Measurements from ENCODE around the gene CALCOCO1. TPM values are rescaled to one million over a fixed set of nuclear protein-coding genes. Genes with fewer than 3 reads are reported as not detected.

The CALCOCO1 gene
- total RNA-seq, 1 donor from 2014 or later: 68.4 TPM

DNA sequence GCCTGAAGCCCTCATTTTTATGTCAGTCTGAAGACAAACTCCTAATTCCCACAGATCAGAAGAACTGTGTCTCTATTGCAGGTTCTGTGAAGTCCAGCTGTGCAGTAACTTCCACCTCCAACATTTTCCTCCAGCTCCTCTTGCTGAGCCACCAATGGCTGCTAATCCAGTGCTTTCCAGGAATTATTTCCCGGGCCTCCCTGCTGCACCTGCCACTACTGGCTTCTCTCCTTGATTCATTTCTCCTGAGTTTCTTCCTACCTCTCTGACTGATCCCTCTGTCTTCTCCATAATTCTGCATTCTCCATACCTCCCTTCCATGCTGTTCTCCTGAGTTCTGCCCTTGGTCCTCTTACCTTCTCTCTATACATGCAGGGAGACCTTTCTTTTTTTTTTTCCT is 21.2 kb downstream of the CALCOCO1 start:
- no peak for DNase-seq (ENCODE audit: low read depth)
- Histone ChIP-seq H3K27me3 (ENCODE audit: control insufficient read depth, insufficient read depth, low read length) (peaks cover 30% of the 10 kb centered on the region), H3K36me3 (ENCODE audit: control insufficient read depth, insufficient read depth, low read length) (no peaks in the 10 kb centered on the region), H3K4me3 (ENCODE audit: low read depth, low read length) (no peak overlapping the region)
- TF ChIP-seq, protein P1, sequence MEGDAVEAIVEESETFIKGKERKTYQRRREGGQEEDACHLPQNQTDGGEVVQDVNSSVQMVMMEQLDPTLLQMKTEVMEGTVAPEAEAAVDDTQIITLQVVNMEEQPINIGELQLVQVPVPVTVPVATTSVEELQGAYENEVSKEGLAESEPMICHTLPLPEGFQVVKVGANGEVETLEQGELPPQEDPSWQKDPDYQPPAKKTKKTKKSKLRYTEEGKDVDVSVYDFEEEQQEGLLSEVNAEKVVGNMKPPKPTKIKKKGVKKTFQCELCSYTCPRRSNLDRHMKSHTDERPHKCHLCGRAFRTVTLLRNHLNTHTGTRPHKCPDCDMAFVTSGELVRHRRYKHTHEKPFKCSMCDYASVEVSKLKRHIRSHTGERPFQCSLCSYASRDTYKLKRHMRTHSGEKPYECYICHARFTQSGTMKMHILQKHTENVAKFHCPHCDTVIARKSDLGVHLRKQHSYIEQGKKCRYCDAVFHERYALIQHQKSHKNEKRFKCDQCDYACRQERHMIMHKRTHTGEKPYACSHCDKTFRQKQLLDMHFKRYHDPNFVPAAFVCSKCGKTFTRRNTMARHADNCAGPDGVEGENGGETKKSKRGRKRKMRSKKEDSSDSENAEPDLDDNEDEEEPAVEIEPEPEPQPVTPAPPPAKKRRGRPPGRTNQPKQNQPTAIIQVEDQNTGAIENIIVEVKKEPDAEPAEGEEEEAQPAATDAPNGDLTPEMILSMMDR (IDR thresholded peaks at IDR 0.05; ENCODE audit: insufficient read depth, low read length, poor library complexity, severe bottlenecking): no peak

DNA sequence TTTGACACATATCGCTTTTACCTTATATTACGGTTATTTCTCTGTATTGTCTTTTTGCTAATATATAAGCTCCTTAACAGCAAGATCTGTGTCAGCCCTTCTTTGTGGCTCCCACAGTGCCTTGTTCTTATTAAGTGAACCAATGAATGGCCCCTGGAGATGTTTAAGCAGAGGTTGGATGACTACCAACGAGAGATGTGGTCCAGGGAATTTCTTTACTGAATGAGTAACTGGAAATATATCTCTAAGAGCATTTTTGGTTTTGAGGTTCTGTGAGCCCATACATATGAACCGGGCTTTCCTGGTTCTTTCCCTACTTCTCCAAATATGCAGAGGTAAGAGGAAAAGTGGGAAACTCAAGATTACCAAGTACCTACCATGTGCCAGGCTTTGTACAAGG is 23.5 kb downstream of the CALCOCO1 start:
- H3K27me3 ChIP-seq (ENCODE audit: control insufficient read depth, insufficient read depth, low read length): peaks cover 33% of the 10 kb centered on the region
- no peaks in the 10 kb centered on the region for H3K36me3 ChIP-seq (ENCODE audit: control insufficient read depth, insufficient read depth, low read length)
- TF ChIP-seq, protein P1 (IDR thresholded peaks at IDR 0.05; ENCODE audit: insufficient read depth, low read length, poor library complexity, severe bottlenecking): no peak
- DNase-seq (ENCODE audit: low read depth): no peak
- H3K4me3 ChIP-seq (ENCODE audit: low read depth, low read length): no peak overlapping the region

DNA sequence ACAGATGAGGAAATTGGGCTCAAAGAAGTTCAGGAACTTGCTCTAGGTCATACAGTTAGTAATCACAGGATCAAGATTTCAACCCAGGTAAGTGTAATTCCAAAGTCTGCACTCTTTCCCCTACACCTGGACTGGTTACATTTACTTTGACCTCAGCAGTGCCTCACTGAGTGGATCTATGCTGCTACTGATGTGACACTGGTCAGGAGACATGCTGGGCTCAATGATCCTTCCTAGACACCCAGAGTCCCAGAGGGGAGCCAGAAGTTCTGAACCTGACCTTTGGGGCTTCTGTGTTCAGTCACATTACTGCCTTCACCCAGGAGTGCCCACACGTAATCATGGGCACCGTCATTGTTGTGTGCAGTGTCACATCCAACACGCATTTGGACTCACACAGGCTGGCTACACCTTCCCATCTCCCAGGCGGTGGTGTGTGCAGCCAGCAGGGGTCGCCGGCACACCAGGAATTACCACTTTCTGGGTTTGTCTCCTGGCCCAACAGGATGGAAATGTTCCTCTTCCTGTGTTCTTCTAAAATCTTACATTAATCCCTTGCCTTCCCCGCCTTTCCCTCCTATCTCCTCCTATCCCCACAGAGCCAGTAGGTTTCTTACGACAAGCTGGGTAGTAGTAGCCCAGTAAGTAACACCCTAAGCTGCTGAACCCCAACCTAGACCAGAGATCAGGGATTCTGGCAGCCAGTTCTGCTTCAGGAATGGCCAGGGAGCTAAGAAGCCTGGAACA is 25.6 kb downstream of the CALCOCO1 start:
- TF ChIP-seq, protein P1 (IDR thresholded peaks at IDR 0.05; ENCODE audit: insufficient read depth, low read length, poor library complexity, severe bottlenecking): peak; percentile 97
- H3K27me3 ChIP-seq (ENCODE audit: control insufficient read depth, insufficient read depth, low read length): peaks cover 44% of the 10 kb centered on the region

DNA sequence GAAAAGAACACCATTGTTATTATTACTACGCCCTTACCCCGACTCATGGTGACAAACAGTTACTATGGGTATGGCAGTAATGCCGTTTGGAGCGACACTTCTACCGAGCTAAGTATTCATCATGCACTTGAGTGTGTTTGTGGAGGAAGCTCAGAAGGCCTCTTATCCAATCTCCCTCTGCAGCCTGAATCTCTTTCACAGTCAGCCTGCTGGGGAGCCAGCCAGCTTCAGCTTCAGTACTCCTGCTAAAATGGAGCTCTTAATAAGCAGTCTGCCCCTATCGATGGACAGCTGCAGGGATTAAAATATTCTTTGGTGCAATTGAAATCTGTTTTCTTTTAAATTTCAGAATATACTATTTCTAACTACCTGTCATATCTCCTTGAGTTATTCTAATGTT is 26.7 kb downstream of the CALCOCO1 start:
- Histone ChIP-seq H3K27me3 (ENCODE audit: control insufficient read depth, insufficient read depth, low read length) (peaks cover 43% of the 10 kb centered on the region), H3K4me3 (ENCODE audit: low read depth, low read length) (no peak overlapping the region), H3K36me3 (ENCODE audit: control insufficient read depth, insufficient read depth, low read length) (no peaks in the 10 kb centered on the region)
- TF ChIP-seq, protein P1 (IDR thresholded peaks at IDR 0.05; ENCODE audit: insufficient read depth, low read length, poor library complexity, severe bottlenecking): no peak
- DNase-seq (ENCODE audit: low read depth): no peak

More for the DNA sequence above, 25.6 kb downstream of the CALCOCO1 start:
- H3K36me3 ChIP-seq (ENCODE audit: control insufficient read depth, insufficient read depth, low read length): no peaks in the 10 kb centered on the region
- no peak overlapping the region for H3K4me3 ChIP-seq (ENCODE audit: low read depth, low read length)
- no peak for DNase-seq (ENCODE audit: low read depth)

DNA sequence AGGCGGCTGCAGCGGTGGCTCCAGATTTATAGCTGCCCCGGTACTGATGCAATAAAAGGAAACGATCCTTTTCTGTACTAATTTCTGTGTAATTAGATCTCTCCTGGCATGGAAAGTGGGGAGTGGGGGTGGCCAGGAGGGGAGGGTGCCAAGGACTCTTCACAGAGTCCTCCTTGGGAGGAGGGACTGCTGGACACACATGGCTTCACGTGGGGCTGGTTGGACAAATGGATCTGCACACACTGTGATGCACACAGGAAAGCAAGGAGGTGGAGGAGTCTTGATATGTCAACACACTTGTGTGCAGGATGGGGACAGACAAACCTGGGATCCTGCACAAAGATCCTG is 27.6 kb downstream of the CALCOCO1 start:
- Histone ChIP-seq H3K36me3 (ENCODE audit: control insufficient read depth, insufficient read depth, low read length) (no peaks in the 10 kb centered on the region), H3K27me3 (ENCODE audit: control insufficient read depth, insufficient read depth, low read length) (peaks cover 45% of the 10 kb centered on the region), H3K4me3 (ENCODE audit: low read depth, low read length) (no peak overlapping the region)
- TF ChIP-seq, protein P1 (IDR thresholded peaks at IDR 0.05; ENCODE audit: insufficient read depth, low read length, poor library complexity, severe bottlenecking): no peak
- no peak for DNase-seq (ENCODE audit: low read depth)
